HL-60 (cell line): ENCODE data around the gene CHST9.

Experiments
- CTCF ChIP-seq: IDR thresholded peaks from one replicate; pipeline ENCODE4 v1.5.1; 2011; ENCODE audit warnings: low read length, control low read depth, inconsistent platforms; ENCODE audit not compliant: insufficient read depth
- POLR2AphosphoS5 ChIP-seq: IDR thresholded peaks from 2 replicates; pipeline ENCODE4 v1.6.1; 2012; ENCODE audit warnings: low read depth

GRCh38 chr18:26989842-26990241 lies 195.3 kb downstream of the CHST9 start:
- TF ChIP-seq CTCF (no peak), POLR2AphosphoS5 (no peak)
